H9 (cell line): ENCODE results near the gene ZHX3. TPM values are rescaled to one million over a fixed set of nuclear protein-coding genes. Genes with fewer than 3 reads are reported as not detected.

Experiments used
- DNase-seq: peaks from one replicate; pipeline ENCODE4 v3.0.0-alpha.2; 2017
- H2AFZ ChIP-seq: one replicate; pipeline ENCODE4 v1.6.1; 2013; ENCODE audit warnings: mild to moderate bottlenecking, low read length, control low read depth, moderate library complexity
- H2AK5ac ChIP-seq: 2 replicates; pipeline ENCODE4 v1.6.1; 2013; ENCODE audit warnings: low read length, control low read depth, mixed read lengths; ENCODE audit not compliant: insufficient read length
- H2BK120ac ChIP-seq: one replicate; pipeline ENCODE4 v1.6.1; 2013; ENCODE audit warnings: low read depth, mild to moderate bottlenecking, low read length, control low read depth, inconsistent platforms; ENCODE audit not compliant: poor library complexity, severe bottlenecking
- H2BK12ac ChIP-seq: 2 replicates; pipeline ENCODE4 v1.6.1; 2013; ENCODE audit warnings: low read length, control low read depth, mixed read lengths, low read depth; ENCODE audit not compliant: insufficient read length
- H2BK15ac ChIP-seq: 2 replicates; pipeline ENCODE4 v1.6.1; 2013; ENCODE audit warnings: low read depth, low read length, control low read depth
- H2BK20ac ChIP-seq: one replicate; pipeline ENCODE4 v1.6.1; 2013; ENCODE audit warnings: low read depth, mild to moderate bottlenecking, low read length, control low read depth, inconsistent platforms; ENCODE audit not compliant: poor library complexity, severe bottlenecking
- H2BK5ac ChIP-seq: 2 replicates; pipeline ENCODE4 v1.6.1; 2013; ENCODE audit warnings: low read length, control low read depth, mixed read lengths; ENCODE audit not compliant: insufficient read length
- H3K14ac ChIP-seq: 2 replicates; pipeline ENCODE4 v1.6.1; 2013; ENCODE audit warnings: low read length, control low read depth; ENCODE audit not compliant: insufficient read depth
- H3K18ac ChIP-seq: 2 replicates; pipeline ENCODE4 v1.6.1; 2013; ENCODE audit warnings: low read depth, mild to moderate bottlenecking, mixed read lengths, low read length, control low read depth; ENCODE audit not compliant: insufficient read length
- H3K23ac ChIP-seq: 2 replicates; pipeline ENCODE4 v1.6.1; 2013; ENCODE audit warnings: low read length, control low read depth, mixed read lengths, low read depth; ENCODE audit not compliant: insufficient read length
- H3K23me2 ChIP-seq: 2 replicates; pipeline ENCODE4 v1.6.1; 2013; ENCODE audit warnings: low read depth, mild to moderate bottlenecking, mixed read lengths, low read length, control low read depth; ENCODE audit not compliant: insufficient read length, poor library complexity, severe bottlenecking
- H3K27ac ChIP-seq: 2 replicates; pipeline ENCODE4 v1.5.1; 2013; ENCODE audit warnings: low read length, control low read depth, mixed read lengths, low read depth; ENCODE audit not compliant: insufficient read length
- H3K27me3 ChIP-seq: 2 replicates; pipeline ENCODE4 v1.6.1; 2013; ENCODE audit warnings: low read length, control low read depth, inconsistent platforms; ENCODE audit not compliant: insufficient read depth
- H3K4ac ChIP-seq: 2 replicates; pipeline ENCODE4 v1.6.1; 2013; ENCODE audit warnings: low read depth, mild to moderate bottlenecking, control low read depth, inconsistent platforms, low read length, moderate library complexity
- H3K4me1 ChIP-seq: 2 replicates; pipeline ENCODE4 v1.6.1; 2013; ENCODE audit warnings: low read length, control low read depth, inconsistent platforms; ENCODE audit not compliant: insufficient read depth
- H3K4me2 ChIP-seq: 2 replicates; pipeline ENCODE4 v1.6.1; 2013; ENCODE audit warnings: low read length, control low read depth, mixed read lengths; ENCODE audit not compliant: insufficient read length, insufficient read depth
- H3K56ac ChIP-seq: 2 replicates; pipeline ENCODE4 v1.6.1; 2013; ENCODE audit warnings: low read depth, mild to moderate bottlenecking, mixed read lengths, low read length, control low read depth; ENCODE audit not compliant: insufficient read length
- H3K79me1 ChIP-seq: 2 replicates; pipeline ENCODE4 v1.6.1; 2013; ENCODE audit warnings: low read depth, mild to moderate bottlenecking, moderate library complexity, low read length, control low read depth, inconsistent platforms; ENCODE audit not compliant: insufficient read depth, poor library complexity, severe bottlenecking
- H3K79me2 ChIP-seq: 2 replicates; pipeline ENCODE4 v1.6.1; 2013; ENCODE audit warnings: low read length, control low read depth, inconsistent platforms; ENCODE audit not compliant: insufficient read depth
- H3K9ac ChIP-seq: 2 replicates; pipeline ENCODE4 v1.6.1; 2013; ENCODE audit warnings: low read length, control low read depth, mixed read lengths; ENCODE audit not compliant: insufficient read length; ENCODE audit errors: extremely low read depth
- H3K9me3 ChIP-seq: one replicate; pipeline ENCODE4 v1.6.1; 2013; ENCODE audit warnings: low read depth, low read length, inconsistent platforms; ENCODE audit not compliant: control insufficient read depth
- H3T11ph ChIP-seq: one replicate; pipeline ENCODE4 v1.6.1; 2013; ENCODE audit warnings: mild to moderate bottlenecking, low read length, control low read depth, inconsistent platforms
- H4K20me1 ChIP-seq: one replicate; pipeline ENCODE4 v1.6.1; 2013; ENCODE audit not compliant: control insufficient read depth, insufficient read length, insufficient read depth
- H4K5ac ChIP-seq: 2 replicates; pipeline ENCODE4 v1.6.1; 2013; ENCODE audit warnings: low read depth, mild to moderate bottlenecking, mixed read lengths, low read length, control low read depth; ENCODE audit not compliant: insufficient read length
- H4K8ac ChIP-seq: replicated peaks from 2 replicates; pipeline ENCODE4 v1.6.1; 2013; ENCODE audit warnings: low read length, control low read depth, mixed read lengths, low read depth; ENCODE audit not compliant: insufficient read length
- H4K91ac ChIP-seq: 2 replicates; pipeline ENCODE4 v1.6.1; 2013; ENCODE audit warnings: low read depth, mild to moderate bottlenecking, moderate library complexity, mixed read lengths, low read length, control low read depth; ENCODE audit not compliant: insufficient read length
- H3K27ac Mint-ChIP-seq, 3 experiments: 2 replicates in 2 of 3; 3 replicates in 1 of 3; pipeline ENCODE4 v1.8.0; 2020 to 2021; ENCODE audit warnings: mixed read lengths in 3 of 3, mild to moderate bottlenecking in 1 of 3, moderate library complexity in 1 of 3
- H3K27me3 Mint-ChIP-seq: 2 replicates; pipeline ENCODE4 v1.8.0; 2021; ENCODE audit warnings: low read depth, mild to moderate bottlenecking, moderate library complexity, mixed read lengths
- H3K36me3 Mint-ChIP-seq, 3 experiments: 2 replicates in 2 of 3; 3 replicates in 1 of 3; pipeline ENCODE4 v1.8.0; 2020 to 2021; ENCODE audit warnings: low read depth in 3 of 3, mixed read lengths in 3 of 3; ENCODE audit not compliant: insufficient read depth in 1 of 3
- H3K4me1 Mint-ChIP-seq, 2 experiments: 2 replicates each; pipeline ENCODE4 v1.8.0; 2020; ENCODE audit warnings: mixed read lengths in 2 of 2
- H3K4me3 Mint-ChIP-seq, 2 experiments: 2 replicates in 1 of 2; 3 replicates in 1 of 2; pipeline ENCODE4 v1.8.0; 2020 to 2021; ENCODE audit warnings: mild to moderate bottlenecking in 2 of 2, mixed read lengths in 2 of 2, moderate library complexity in 1 of 2
- H3K9me3 Mint-ChIP-seq, 2 experiments: 2 replicates in 1 of 2; 3 replicates in 1 of 2; pipeline ENCODE4 v1.8.0; 2020; ENCODE audit warnings: mild to moderate bottlenecking in 2 of 2, mixed read lengths in 2 of 2, moderate library complexity in 1 of 2
- WGBS: extraction: QIAGEN DNeasy Blood & Tissue Kit; methylation state at CpG from one replicate; pipeline ENCODE4 v1.1.7; 2013; ENCODE audit warnings: missing lambda C conversion rate, low lambda C conversion rate, mixed read lengths; ENCODE audit not compliant: insufficient read length; ENCODE audit errors: extremely low coverage; 5-methylcytosine and 5-hydroxymethylcytosine counted together
- total RNA-seq: library from RNA; stranded (reverse); gene quantifications from 2 replicates; pipeline ENCODE4 v1.2.1, GENCODE V29; 2021
- TF ChIP-seq, protein P1 (sequence below): fragments of 200-600 bp; sonication (generic); conservative IDR thresholded peaks from 3 replicates; pipeline ENCODE4 v1.8.0; 2021; ENCODE audit warnings: antibody characterized with exemption, mild to moderate bottlenecking

Gene ZHX3
- total RNA-seq, 1 experiment from 2014 or later: 4.4 TPM

DNA sequence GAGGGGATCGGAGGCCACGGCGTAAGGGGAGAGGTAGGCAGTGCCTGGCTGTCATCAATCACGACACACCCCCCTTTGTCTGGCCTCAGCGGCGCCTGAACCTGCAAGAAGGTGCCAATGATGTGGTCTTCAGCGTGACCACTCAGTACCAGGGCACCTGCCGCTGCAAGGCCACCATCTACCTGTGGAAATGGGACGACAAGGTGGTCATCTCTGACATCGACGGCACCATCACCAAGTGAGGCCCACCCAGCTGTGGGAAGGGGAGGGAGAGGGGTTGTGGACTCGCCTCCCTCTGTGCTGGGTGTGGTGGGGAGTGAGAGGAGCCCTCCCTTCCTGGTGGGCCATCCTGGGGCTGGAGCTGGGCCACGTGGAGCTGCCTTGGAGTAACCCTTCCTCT, 39.4 kb upstream of the ZHX3 start:
- no CpG with 5 or more reads among the region's 13 CpGs for WGBS
- DNase-seq: no peak

More for the DNA sequence above, 39.4 kb upstream of the ZHX3 start:
- H3K27ac ChIP-seq: no peak overlapping the region
- no peaks in the 10 kb centered on the region for H3K27me3 Mint-ChIP-seq
- peaks cover 0 to 4% (median 3%) of the 10 kb centered on the region in 3 experiments; a peak in 3 of 7 replicates for H3K36me3 Mint-ChIP-seq
- no peaks in the 10 kb centered on the region; a peak in 1 of 5 replicates for H3K9me3 Mint-ChIP-seq
- no peak overlapping the region for H2BK15ac ChIP-seq
- H3K27me3 ChIP-seq: no peaks in the 10 kb centered on the region
- no peak overlapping the region for H2AK5ac ChIP-seq
- no peak overlapping the region for H2BK20ac ChIP-seq
- H3K4me2 ChIP-seq: no peak overlapping the region
- H3K9me3 ChIP-seq: no peaks in the 10 kb centered on the region
- H3T11ph ChIP-seq: no peak overlapping the region
- no peak overlapping the region for H4K8ac ChIP-seq
- H3K23me2 ChIP-seq: no peaks in the 10 kb centered on the region
- H3K79me2 ChIP-seq: no peaks in the 10 kb centered on the region
- 0 out of 4 replicates have a peak, but pooled peaks cover 0 to 3% of the 10 kb centered on the region in 2 experiments for H3K4me1 Mint-ChIP-seq
- no peaks in the 10 kb centered on the region for H4K20me1 ChIP-seq
- H3K56ac ChIP-seq: no peak overlapping the region
- H2BK120ac ChIP-seq: no peak overlapping the region
- H4K5ac ChIP-seq: no peak overlapping the region
- H3K4me3 Mint-ChIP-seq: no peak overlapping the region
- no peak overlapping the region for H2BK5ac ChIP-seq
- no peak overlapping the region; the same call in 1 of the 2 replicates for H3K14ac ChIP-seq
- H3K9ac ChIP-seq: no peak overlapping the region
- no peak overlapping the region for H2AFZ ChIP-seq
- H3K4ac ChIP-seq: no peak overlapping the region
- TF ChIP-seq, protein P1, sequence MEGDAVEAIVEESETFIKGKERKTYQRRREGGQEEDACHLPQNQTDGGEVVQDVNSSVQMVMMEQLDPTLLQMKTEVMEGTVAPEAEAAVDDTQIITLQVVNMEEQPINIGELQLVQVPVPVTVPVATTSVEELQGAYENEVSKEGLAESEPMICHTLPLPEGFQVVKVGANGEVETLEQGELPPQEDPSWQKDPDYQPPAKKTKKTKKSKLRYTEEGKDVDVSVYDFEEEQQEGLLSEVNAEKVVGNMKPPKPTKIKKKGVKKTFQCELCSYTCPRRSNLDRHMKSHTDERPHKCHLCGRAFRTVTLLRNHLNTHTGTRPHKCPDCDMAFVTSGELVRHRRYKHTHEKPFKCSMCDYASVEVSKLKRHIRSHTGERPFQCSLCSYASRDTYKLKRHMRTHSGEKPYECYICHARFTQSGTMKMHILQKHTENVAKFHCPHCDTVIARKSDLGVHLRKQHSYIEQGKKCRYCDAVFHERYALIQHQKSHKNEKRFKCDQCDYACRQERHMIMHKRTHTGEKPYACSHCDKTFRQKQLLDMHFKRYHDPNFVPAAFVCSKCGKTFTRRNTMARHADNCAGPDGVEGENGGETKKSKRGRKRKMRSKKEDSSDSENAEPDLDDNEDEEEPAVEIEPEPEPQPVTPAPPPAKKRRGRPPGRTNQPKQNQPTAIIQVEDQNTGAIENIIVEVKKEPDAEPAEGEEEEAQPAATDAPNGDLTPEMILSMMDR: no peak
- H3K27ac Mint-ChIP-seq: no peak overlapping the region
- no peaks in the 10 kb centered on the region for H3K79me1 ChIP-seq
- no peaks in the 10 kb centered on the region for H3K4me1 ChIP-seq
- H4K91ac ChIP-seq: no peak overlapping the region
- no peak overlapping the region for H2BK12ac ChIP-seq
- H3K18ac ChIP-seq: no peak overlapping the region
- no peak overlapping the region for H3K23ac ChIP-seq
